Mesendoderm (in vitro differentiated cells): ENCODE data around the gene FAM135A.

Source experiments
- DNase-seq: peaks from one replicate; pipeline ENCODE4 v3.0.0; 2013
- H2AK5ac ChIP-seq: 2 replicates; pipeline ENCODE4 v1.6.1; 2013; ENCODE audit warnings: low read length, inconsistent platforms
- H2BK120ac ChIP-seq: 2 replicates; pipeline ENCODE4 v1.6.1; 2013; ENCODE audit warnings: low read depth, mild to moderate bottlenecking, low read length, moderate library complexity, mixed read lengths
- H2BK15ac ChIP-seq: replicated peaks from 2 replicates; pipeline ENCODE4 v1.6.1; 2013; ENCODE audit warnings: low read depth, mild to moderate bottlenecking, moderate library complexity
- H2BK5ac ChIP-seq: 2 replicates; pipeline ENCODE4 v1.6.1; 2013; ENCODE audit warnings: low read length, inconsistent platforms
- H3K18ac ChIP-seq: 2 replicates; pipeline ENCODE4 v1.6.1; 2013; ENCODE audit warnings: mild to moderate bottlenecking, low read length, mixed read lengths
- H3K23ac ChIP-seq: one replicate; pipeline ENCODE4 v1.6.1; 2013; ENCODE audit warnings: low read length
- H3K27ac ChIP-seq: 2 replicates; pipeline ENCODE4 v1.5.1; 2013; ENCODE audit warnings: low read depth, mild to moderate bottlenecking, inconsistent platforms, low read length, moderate library complexity
- H3K27me3 ChIP-seq: 2 replicates; pipeline ENCODE4 v1.6.1; 2013; ENCODE audit warnings: low read length, control low read depth, mild to moderate bottlenecking, inconsistent platforms; ENCODE audit not compliant: insufficient read depth, poor library complexity
- H3K36me3 ChIP-seq: 2 replicates; pipeline ENCODE4 v1.6.1; 2013; ENCODE audit warnings: low read length, inconsistent platforms; ENCODE audit not compliant: control insufficient read depth, insufficient read depth
- H3K4ac ChIP-seq: one replicate; pipeline ENCODE4 v1.6.1; 2013; ENCODE audit warnings: low read depth, mild to moderate bottlenecking, low read length, moderate library complexity
- H3K4me1 ChIP-seq: 2 replicates; pipeline ENCODE4 v1.6.1; 2013; ENCODE audit warnings: low read depth, low read length, inconsistent platforms; ENCODE audit not compliant: control insufficient read depth
- H3K4me2 ChIP-seq: 2 replicates; pipeline ENCODE4 v1.6.1; 2013; ENCODE audit warnings: low read length
- H3K4me3 ChIP-seq: 2 replicates; pipeline ENCODE4 v1.5.1; 2013; ENCODE audit warnings: mild to moderate bottlenecking, low read length
- H3K56ac ChIP-seq: one replicate; pipeline ENCODE4 v1.6.1; 2013; ENCODE audit warnings: low read length
- H3K79me1 ChIP-seq: 2 replicates; pipeline ENCODE4 v1.6.1; 2013; ENCODE audit warnings: low read length, inconsistent platforms
- H3K79me2 ChIP-seq: 2 replicates; pipeline ENCODE4 v1.6.1; 2013; ENCODE audit warnings: mild to moderate bottlenecking, low read length; ENCODE audit not compliant: control insufficient read depth, insufficient read depth
- H3K9ac ChIP-seq: 2 replicates; pipeline ENCODE4 v1.6.1; 2013; ENCODE audit warnings: low read length, inconsistent platforms
- H4K5ac ChIP-seq: one replicate; pipeline ENCODE4 v1.6.1; 2013; ENCODE audit warnings: low read length
- H4K8ac ChIP-seq: one replicate; pipeline ENCODE4 v1.6.1; 2013; ENCODE audit warnings: low read depth, mild to moderate bottlenecking, control low read depth, low read length, moderate library complexity
- WGBS: extraction: QIAGEN DNeasy Blood & Tissue Kit; methylation state at CpG from one replicate; pipeline ENCODE4 v1.1.7; 2013; ENCODE audit warnings: low lambda C conversion rate, missing lambda C conversion rate; ENCODE audit not compliant: insufficient coverage; ENCODE audit errors: extremely low coverage; 5-methylcytosine and 5-hydroxymethylcytosine counted together

FAM135A gene

DNA sequence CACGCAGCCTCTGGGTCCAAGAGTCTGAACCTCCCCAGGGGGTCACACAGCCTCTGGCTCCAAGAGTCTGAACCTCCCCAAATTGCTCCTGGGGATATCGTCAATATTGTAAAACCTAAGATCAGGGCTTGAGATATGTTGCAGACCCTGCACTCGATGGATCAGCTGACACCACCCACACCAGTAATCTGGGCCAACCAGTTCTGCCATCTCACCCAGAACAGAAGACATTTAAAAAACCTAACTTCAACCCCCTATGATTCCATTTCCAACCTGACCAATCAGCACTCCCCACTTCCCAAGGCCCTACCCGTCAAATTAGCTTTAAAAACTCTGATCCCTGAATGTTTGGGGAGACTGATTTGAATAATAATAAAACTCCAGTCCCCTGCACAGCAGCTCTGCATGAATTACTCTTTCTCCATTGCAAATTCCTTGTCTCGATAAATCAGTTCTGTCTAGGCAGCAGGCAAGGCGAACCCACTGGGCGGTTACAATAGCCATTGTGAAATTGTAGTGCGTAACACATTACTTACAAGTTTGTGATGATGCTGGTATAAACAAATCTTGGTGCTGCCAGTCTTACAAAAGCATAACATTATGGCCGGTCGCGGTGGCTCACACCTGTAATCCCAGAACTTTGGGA is 32.4 kb upstream of the FAM135A start:
- H3K23ac ChIP-seq = no peak overlapping the region
- DNase-seq = no peak
- H3K4me1 ChIP-seq = no peaks in the 10 kb centered on the region
- no peaks in the 10 kb centered on the region for H3K27me3 ChIP-seq
- no peak overlapping the region for H3K9ac ChIP-seq
- no peaks in the 10 kb centered on the region for H3K79me1 ChIP-seq
- no peak overlapping the region for H4K8ac ChIP-seq
- H2AK5ac ChIP-seq = no peak overlapping the region
- WGBS = no CpG with 5 or more reads among the region's 11 CpGs
- H2BK120ac ChIP-seq = no peak overlapping the region
- H2BK5ac ChIP-seq = no peak overlapping the region
- no peak overlapping the region for H3K4me3 ChIP-seq
- no peak overlapping the region for H3K4me2 ChIP-seq
- H3K56ac ChIP-seq = no peak overlapping the region
- H3K36me3 ChIP-seq = no peaks in the 10 kb centered on the region
- H3K18ac ChIP-seq = no peak overlapping the region
- H4K5ac ChIP-seq = no peak overlapping the region
- H3K79me2 ChIP-seq = no peaks in the 10 kb centered on the region
- no peak overlapping the region for H2BK15ac ChIP-seq
- no peak overlapping the region for H3K4ac ChIP-seq
- H3K27ac ChIP-seq = no peak overlapping the region

DNA sequence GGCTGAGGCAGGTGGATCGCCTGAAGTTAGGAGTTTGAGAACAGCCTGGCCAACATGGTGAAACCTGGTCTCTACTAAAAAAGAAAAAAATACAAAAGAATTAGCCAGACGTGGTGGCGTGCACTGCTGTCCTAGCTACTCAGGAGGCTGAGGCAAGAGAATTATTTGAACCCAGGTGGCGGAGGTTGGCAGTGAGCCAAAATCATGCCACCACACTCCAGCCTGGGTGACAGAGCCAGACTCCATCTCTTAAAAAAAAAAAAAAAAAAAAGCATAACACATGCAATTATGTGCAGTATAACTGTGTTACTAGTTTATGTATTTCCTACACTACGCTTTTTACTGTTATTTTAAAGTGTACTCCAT is 31.9 kb upstream of the FAM135A start:
- no peaks in the 10 kb centered on the region for H3K27me3 ChIP-seq
- H3K4me2 ChIP-seq = no peak overlapping the region
- no CpG with 5 or more reads among the region's 5 CpGs for WGBS
- no peak overlapping the region for H3K4ac ChIP-seq
- H3K23ac ChIP-seq = no peak overlapping the region
- no peak overlapping the region for H4K5ac ChIP-seq
- no peak overlapping the region for H3K18ac ChIP-seq
- H3K27ac ChIP-seq = no peak overlapping the region
- no peak overlapping the region for H2BK15ac ChIP-seq
- H3K9ac ChIP-seq = no peak overlapping the region
- no peak overlapping the region for H3K4me3 ChIP-seq
- H2AK5ac ChIP-seq = no peak overlapping the region
- no peak overlapping the region for H4K8ac ChIP-seq
- H2BK120ac ChIP-seq = no peak overlapping the region
- H3K36me3 ChIP-seq = no peaks in the 10 kb centered on the region
- no peak overlapping the region for H3K56ac ChIP-seq
- H3K79me2 ChIP-seq = no peaks in the 10 kb centered on the region
- no peak for DNase-seq
- no peaks in the 10 kb centered on the region for H3K4me1 ChIP-seq
- no peaks in the 10 kb centered on the region for H3K79me1 ChIP-seq
- no peak overlapping the region for H2BK5ac ChIP-seq

DNA sequence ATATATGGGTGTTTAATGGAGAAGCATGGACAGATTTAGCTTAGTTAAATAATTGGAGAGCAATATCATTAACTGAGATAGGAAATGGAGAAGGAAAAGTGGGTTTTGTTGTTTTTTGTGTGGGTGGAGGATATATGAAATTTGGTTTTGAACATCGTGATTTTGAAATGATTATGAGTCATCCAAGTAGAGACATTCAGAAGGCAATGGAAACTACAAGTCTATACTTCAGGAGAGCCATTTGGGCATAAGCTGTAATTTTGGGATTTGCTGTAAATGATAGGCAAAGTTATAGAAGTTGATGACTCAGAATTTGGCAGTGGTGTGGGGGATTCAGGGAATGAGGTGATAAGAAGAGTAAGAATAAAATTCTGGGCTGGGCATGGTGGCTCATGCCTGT is 27.4 kb upstream of the FAM135A start:
- H3K27me3 ChIP-seq = no peaks in the 10 kb centered on the region
- no peak overlapping the region for H3K23ac ChIP-seq
- H4K5ac ChIP-seq = no peak overlapping the region
- no peak overlapping the region for H2BK120ac ChIP-seq
- no peak overlapping the region for H3K18ac ChIP-seq
- no peak overlapping the region for H3K4me2 ChIP-seq
- no peaks in the 10 kb centered on the region for H3K36me3 ChIP-seq
- no peak overlapping the region for H3K4ac ChIP-seq
- H2AK5ac ChIP-seq = no peak overlapping the region
- H3K79me1 ChIP-seq = no peaks in the 10 kb centered on the region
- no peaks in the 10 kb centered on the region for H3K79me2 ChIP-seq
- WGBS = 100% methylated on average over 1 of the region's 1 CpG
- H4K8ac ChIP-seq = no peak overlapping the region
- no peak overlapping the region for H3K9ac ChIP-seq
- H3K27ac ChIP-seq = no peak overlapping the region
- no peak overlapping the region for H3K4me3 ChIP-seq
- no peak for DNase-seq
- no peak overlapping the region for H2BK5ac ChIP-seq
- H3K4me1 ChIP-seq = no peaks in the 10 kb centered on the region
- H2BK15ac ChIP-seq = no peak overlapping the region
- H3K56ac ChIP-seq = no peak overlapping the region

DNA sequence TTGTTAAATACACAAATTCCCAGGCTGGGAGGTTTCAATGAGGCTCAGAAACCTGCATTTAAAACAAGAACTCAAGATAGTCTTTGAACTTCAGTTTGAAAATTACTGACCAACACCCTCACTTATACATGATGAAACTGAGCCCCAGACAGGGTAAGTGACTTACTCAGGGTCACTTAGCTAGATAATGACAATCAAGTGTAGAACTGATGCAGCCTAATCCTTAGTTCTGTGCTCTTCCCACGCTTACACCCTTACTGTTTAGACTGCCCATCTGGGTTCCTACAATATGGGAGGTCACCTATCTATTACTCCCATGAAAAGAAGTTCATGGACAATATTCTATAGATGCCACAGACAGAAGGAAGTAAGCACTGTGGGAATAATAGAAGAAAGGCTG is 24.5 kb upstream of the FAM135A start:
- Histone ChIP-seq H3K23ac (no peak overlapping the region), H3K79me1 (no peaks in the 10 kb centered on the region), H3K56ac (no peak overlapping the region), H3K27me3 (no peaks in the 10 kb centered on the region), H3K4me3 (no peak overlapping the region), H3K79me2 (no peaks in the 10 kb centered on the region), H3K4me1 (no peaks in the 10 kb centered on the region), H3K9ac (no peak overlapping the region), H3K27ac (no peak overlapping the region), H2AK5ac (no peak overlapping the region), H2BK15ac (no peak overlapping the region), H2BK120ac (no peak overlapping the region), H3K18ac (no peak overlapping the region), H4K8ac (no peak overlapping the region), H2BK5ac (no peak overlapping the region), H4K5ac (no peak overlapping the region), H3K4ac (no peak overlapping the region), H3K36me3 (no peaks in the 10 kb centered on the region), H3K4me2 (no peak overlapping the region)
- DNase-seq = no peak
- WGBS = no CpG with 5 or more reads among the region's 1 CpG

DNA sequence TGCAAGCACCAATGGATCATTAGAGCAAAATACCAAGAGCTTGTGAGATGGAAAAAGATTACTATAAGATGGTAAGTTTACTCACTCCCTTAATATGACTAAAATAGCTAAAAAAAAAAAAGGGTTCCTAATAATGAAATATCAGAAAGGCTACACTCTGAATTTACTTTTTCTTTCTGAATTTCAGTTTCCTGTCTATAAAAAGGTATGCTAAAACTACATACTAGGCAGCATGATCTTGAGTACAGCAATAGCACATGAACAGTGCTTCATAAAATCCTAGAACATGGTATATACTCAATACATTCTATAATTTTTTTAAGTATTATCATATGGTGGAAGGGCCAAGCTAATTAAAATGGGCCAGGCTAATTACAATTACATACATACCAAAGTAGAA is 24.0 kb upstream of the FAM135A start:
- Histone ChIP-seq H3K27ac (no peak overlapping the region), H3K4me3 (no peak overlapping the region), H3K9ac (no peak overlapping the region), H4K5ac (no peak overlapping the region), H3K27me3 (no peaks in the 10 kb centered on the region), H3K23ac (no peak overlapping the region), H3K18ac (no peak overlapping the region), H2BK120ac (no peak overlapping the region), H4K8ac (no peak overlapping the region), H3K56ac (no peak overlapping the region), H2BK5ac (no peak overlapping the region), H3K4me2 (no peak overlapping the region), H3K79me2 (no peaks in the 10 kb centered on the region), H3K4ac (no peak overlapping the region), H2BK15ac (no peak overlapping the region), H3K4me1 (no peaks in the 10 kb centered on the region), H3K79me1 (no peaks in the 10 kb centered on the region), H2AK5ac (no peak overlapping the region), H3K36me3 (no peaks in the 10 kb centered on the region)
- no peak for DNase-seq

DNA sequence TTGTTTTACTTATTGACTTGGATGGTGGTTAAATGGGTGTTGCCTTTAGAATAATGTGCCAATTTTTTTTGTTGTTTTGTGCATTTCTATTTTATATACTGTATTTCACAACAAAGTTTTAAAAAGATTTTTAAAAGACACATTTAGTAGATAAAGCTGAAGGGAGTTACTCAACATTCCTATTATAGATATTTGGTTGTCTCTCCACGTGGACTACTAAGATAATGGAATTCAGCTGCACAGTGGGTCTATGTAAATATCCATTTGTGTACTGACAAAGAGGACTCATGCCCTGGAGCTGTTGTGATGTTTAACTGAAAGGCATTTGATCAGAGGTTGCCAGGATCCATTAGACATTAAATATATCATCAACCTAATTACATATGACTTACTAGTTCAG is 23.2 kb upstream of the FAM135A start:
- DNase-seq = no peak
- no peaks in the 10 kb centered on the region for H3K27me3 ChIP-seq
- no peak overlapping the region for H4K5ac ChIP-seq
- no peak overlapping the region for H2BK5ac ChIP-seq
- H3K27ac ChIP-seq = no peak overlapping the region
- no peak overlapping the region for H4K8ac ChIP-seq
- H3K23ac ChIP-seq = no peak overlapping the region
- H3K79me2 ChIP-seq = no peaks in the 10 kb centered on the region
- no CpG with 5 or more reads among the region's 1 CpG for WGBS
- H3K4me2 ChIP-seq = no peak overlapping the region
- no peak overlapping the region for H3K4ac ChIP-seq
- no peak overlapping the region for H2BK15ac ChIP-seq
- H3K18ac ChIP-seq = no peak overlapping the region
- no peaks in the 10 kb centered on the region for H3K36me3 ChIP-seq
- H2AK5ac ChIP-seq = no peak overlapping the region
- no peak overlapping the region for H3K56ac ChIP-seq
- no peak overlapping the region for H3K9ac ChIP-seq
- H2BK120ac ChIP-seq = no peak overlapping the region
- H3K79me1 ChIP-seq = no peaks in the 10 kb centered on the region
- no peaks in the 10 kb centered on the region for H3K4me1 ChIP-seq
- no peak overlapping the region for H3K4me3 ChIP-seq
